Body of pancreas (tissue), 4 donors: ENCODE data around the gene UFL1. TPM values are rescaled to one million over a fixed set of nuclear protein-coding genes. Genes with fewer than 3 reads are reported as not detected.
"Not testable (repeated sequence)": the region's sequence is repeated elsewhere in the genome, so short reads cannot be mapped to it uniquely, and the experiment has no call there.

Source experiments
- ATAC-seq: fragments of 150-250 bp; one replicate; pipeline ENCODE4 v1.9.1; 2016
- DNase-seq, 4 donors: peaks; one replicate each; pipeline ENCODE4 v3.0.0-alpha.2; 2019
- H3K27ac ChIP-seq, 4 donors: fragments of 200-600 bp; sonication (generic); 1 replicate in 3 of 4; 2 replicates in 1 of 4; pipeline versions ENCODE4 v1.5.1 to v1.6.1; 2016 to 2019; ENCODE audit warnings: mild to moderate bottlenecking in 1 of 4, mixed read lengths in 1 of 4, moderate library complexity in 1 of 4
- H3K27me3 ChIP-seq, 2 donors: fragments of 200-600 bp; sonication (generic); one replicate each; pipeline ENCODE4 v1.6.0; 2016; ENCODE audit warnings: mild to moderate bottlenecking in 1 of 2
- H3K36me3 ChIP-seq, 2 donors: fragments of 200-600 bp; sonication (generic); replicated peaks in 1 of 2; 2 replicates each; pipeline ENCODE4 v1.5.1; 2016; ENCODE audit warnings: low read depth in 2 of 2; ENCODE audit not compliant: insufficient read depth in 1 of 2
- H3K4me1 ChIP-seq: fragments of 200-600 bp; sonication (generic); one replicate; pipeline ENCODE4 v1.6.0; 2016
- H3K4me3 ChIP-seq, 2 donors: fragments of 200-600 bp; sonication (generic); 1 replicate in 1 of 2; 2 replicates in 1 of 2; pipeline ENCODE4 v1.5.1; 2016 to 2019
- H3K9me3 ChIP-seq, 3 donors: fragments of 200-600 bp; sonication (generic); 1 replicate in 2 of 3; 2 replicates in 1 of 3; pipeline ENCODE4 v1.5.1; 2016
- CTCF ChIP-seq, 7 experiments: fragments of 450-650 bp in 4 of 7; fragments of 200-600 bp in 3 of 7; sonication (generic) in 3 of 7; IDR thresholded peaks; one replicate each; pipeline ENCODE4 v1.5.1; 2016 to 2019; ENCODE audit warnings: antibody characterized with exemption in 7 of 7
- POLR2A ChIP-seq, 3 donors: fragments of 450-650 bp; IDR thresholded peaks; one replicate each; pipeline ENCODE4 v1.6.1; 2016; ENCODE audit warnings: antibody characterized with exemption in 3 of 3, mild to moderate bottlenecking in 2 of 3
- WGBS, 2 donors: methylation state at CpG; one replicate each; pipeline ENCODE4 v1.1.5; 2017; 5-methylcytosine and 5-hydroxymethylcytosine counted together
- intact Hi-C: fragments of 100-400 bp; cut with DNase I; formaldehyde crosslinking; loops from one replicate; pipeline ENCODE4 v1.15.1; 2023
- total RNA-seq, 2 donors: library from RNA; depleted of rRNA; stranded (reverse); fragments of >200 nt; gene quantifications; one replicate each; pipeline ENCODE4 v1.1.0, GENCODE V29; 2016

UFL1 gene
- 10 to 100 TPM; 15.5 to 21.0 TPM for total RNA-seq

DNA sequence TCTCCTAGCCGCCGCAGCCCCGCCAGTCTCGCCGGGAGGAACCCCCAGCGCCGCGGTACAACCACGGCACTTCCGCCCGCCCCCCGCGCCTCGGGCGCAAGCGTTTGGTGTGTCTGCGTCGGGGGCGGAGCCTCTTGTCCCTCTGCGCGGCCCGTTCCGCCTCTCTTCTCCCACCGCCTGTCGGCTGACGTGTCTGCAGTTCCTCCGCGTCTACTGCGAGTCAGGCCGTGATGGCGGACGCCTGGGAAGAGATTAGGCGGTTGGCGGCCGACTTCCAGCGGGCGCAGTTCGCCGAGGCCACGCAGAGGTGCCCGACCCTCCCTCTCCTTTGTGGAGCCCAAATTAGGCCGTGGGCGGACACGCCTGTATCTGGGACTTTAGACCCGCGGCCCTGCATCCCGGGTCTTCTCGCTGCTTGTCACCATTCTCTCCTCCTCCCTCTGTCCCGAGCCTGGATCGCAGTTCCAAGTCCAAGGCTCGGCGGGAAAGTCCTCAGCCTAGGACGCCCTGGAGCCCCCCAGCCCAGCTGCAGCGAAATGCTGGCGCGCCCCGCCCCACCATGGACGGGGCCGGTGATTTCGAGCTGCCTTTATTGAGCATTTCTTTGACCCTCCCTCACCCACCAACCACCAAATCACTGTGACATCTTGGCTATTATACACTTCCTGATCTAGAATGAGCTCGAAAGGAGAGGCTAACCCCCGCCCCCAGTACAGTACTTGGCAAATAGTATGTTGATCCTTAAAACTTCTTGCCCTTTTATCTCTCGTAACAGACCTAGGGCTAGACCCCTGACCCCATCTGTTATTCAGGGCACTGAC lies at the start of gene UFL1:
Gene UFL1, plus strand, starts transcription at position 163 of the 821 bp plus-strand sequence. Its CDS starts 68 bp downstream, at position 231.
- intact Hi-C loops = no loop called here
- Histone ChIP-seq H3K4me1 (peaks cover 29% of the 10 kb centered on the region), H3K27me3 (no peaks in the 10 kb centered on the region), H3K4me3 (peak within 1 kb of the TSS; percentile 41 to 92), H3K9me3 (no peaks in the 10 kb centered on the region), H3K36me3 (peaks cover 0 to 6% of the 10 kb centered on the region in 2 donors), H3K27ac (peak within 1 kb of the TSS; percentile 95 to 97 (median 96))
- ATAC-seq (peak; percentile 97), DNase-seq (peak; percentile 94 to 97 (median 96))
- WGBS, 2 donors = 0 to 1% methylated on average over 33 to 62 of the region's 63 CpGs
- TF ChIP-seq POLR2A (IDR thresholded peaks at IDR 0.05) (peak; percentile 95 to 99 (median 99)), CTCF (IDR thresholded peaks at IDR 0.05) (peak in 4 of 7 experiments; percentile 11 to 35 (median 28))

DNA sequence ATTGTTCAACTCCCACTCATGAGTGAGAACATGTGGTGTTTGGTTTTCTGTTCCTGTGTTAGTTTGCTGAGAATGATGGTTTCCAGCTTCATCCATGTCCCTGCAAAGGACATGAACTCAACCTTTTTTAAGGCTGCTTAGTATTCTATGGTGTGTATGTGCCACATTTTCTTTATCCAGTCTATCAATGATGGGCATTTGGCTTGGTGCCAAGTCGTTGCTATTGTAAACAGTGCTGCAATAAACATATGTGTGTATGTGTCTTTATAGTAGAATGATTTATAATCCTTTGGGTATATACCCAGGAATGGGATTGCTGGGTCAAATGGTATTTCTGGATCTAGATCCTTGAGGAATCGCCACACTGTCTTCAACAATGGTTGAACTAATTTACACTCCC lies 49.3 kb upstream of the UFL1 start:
- DNase-seq, H3K4me3 ChIP-seq, ATAC-seq, H3K27ac ChIP-seq, H3K9me3 ChIP-seq, H3K27me3 ChIP-seq, H3K4me1 ChIP-seq, intact Hi-C loops, H3K36me3 ChIP-seq: not testable (repeated sequence)
- WGBS, 2 donors = 40 to 50% methylated on average over 2 of the region's 2 CpGs

DNA sequence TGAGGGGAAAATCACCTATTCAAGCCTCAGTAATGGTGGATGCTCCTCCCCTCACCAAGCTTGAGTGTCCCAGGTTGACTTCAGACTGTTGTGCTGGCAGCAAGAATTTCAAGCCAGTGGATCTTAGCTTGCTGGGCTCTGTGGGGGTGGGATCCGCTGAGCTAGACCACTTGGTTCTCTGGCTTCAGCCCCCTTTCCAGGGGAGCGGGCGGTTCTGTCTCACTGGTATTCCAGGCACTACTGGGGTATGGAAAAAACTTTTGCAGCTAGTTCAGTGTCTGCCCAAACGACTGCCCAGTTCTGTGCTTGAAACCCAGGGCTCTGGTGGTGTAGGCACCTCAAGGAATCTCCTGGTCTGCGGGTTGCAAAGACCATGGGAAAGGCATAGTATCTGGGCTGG lies 42.9 kb upstream of the UFL1 start:
- intact Hi-C loops = no loop called here
- no peak for ATAC-seq
- TF ChIP-seq POLR2A (IDR thresholded peaks at IDR 0.05) = no peak
- no peak for TF ChIP-seq CTCF (IDR thresholded peaks at IDR 0.05)
- DNase-seq = no peak
- no peak overlapping the region for H3K27ac ChIP-seq
- no peak overlapping the region for H3K4me3 ChIP-seq
- H3K9me3 ChIP-seq = peaks cover 0 to 40% (median 0%) of the 10 kb centered on the region in 3 donors
- H3K4me1 ChIP-seq = no peaks in the 10 kb centered on the region
- H3K27me3 ChIP-seq = no peaks in the 10 kb centered on the region
- WGBS, 2 donors = 66 to 84% methylated on average over 4 to 5 of the region's 5 CpGs
- H3K36me3 ChIP-seq = no peaks in the 10 kb centered on the region

GRCh38 chr6:96491926-96492325 lies 29.7 kb upstream of the UFL1 start:
- no peaks in the 10 kb centered on the region for H3K4me1 ChIP-seq
- 92 to 96% methylated on average over 2 of the region's 2 CpGs for WGBS, 2 donors
- peaks cover 0 to 54% (median 0%) of the 10 kb centered on the region in 3 donors for H3K9me3 ChIP-seq
- TF ChIP-seq POLR2A (IDR thresholded peaks at IDR 0.05) = no peak
- TF ChIP-seq CTCF (IDR thresholded peaks at IDR 0.05) = no peak
- no peak overlapping the region for H3K27ac ChIP-seq
- H3K36me3 ChIP-seq = no peaks in the 10 kb centered on the region
- ATAC-seq (no peak), DNase-seq (no peak)
- no peaks in the 10 kb centered on the region for H3K27me3 ChIP-seq
- no peak overlapping the region for H3K4me3 ChIP-seq
- intact Hi-C loops = no loop called here

GRCh38 chr6:96499781-96500180 lies 21.8 kb upstream of the UFL1 start:
- ATAC-seq = no peak
- intact Hi-C loops = no loop called here
- no peaks in the 10 kb centered on the region for H3K27me3 ChIP-seq
- TF ChIP-seq POLR2A (IDR thresholded peaks at IDR 0.05) = no peak
- TF ChIP-seq CTCF (IDR thresholded peaks at IDR 0.05) = no peak
- WGBS, 2 donors = 76 to 78% methylated on average over 5 of the region's 5 CpGs
- no peak overlapping the region for H3K27ac ChIP-seq
- no peak overlapping the region for H3K4me3 ChIP-seq
- H3K36me3 ChIP-seq = no peaks in the 10 kb centered on the region
- peak in 1 of 4 donors; percentile 3 for DNase-seq
- H3K9me3 ChIP-seq = peaks cover 0 to 15% (median 2%) of the 10 kb centered on the region in 3 donors
- no peaks in the 10 kb centered on the region for H3K4me1 ChIP-seq
